ENCODE data around the gene WNK2. TPM values are rescaled to one million over a fixed set of nuclear protein-coding genes. Genes with fewer than 3 reads are reported as not detected.

The WNK2 gene
- total and polyA plus RNA-seq, 4 donors: 29.2 to 124 (median 69.5) TPM

GRCh38 chr9:93198117-93198837 lies 14.3 kb downstream of the WNK2 start:
- 87% methylated on average over 8 of the region's 10 CpGs for WGBS (ENCODE audit: insufficient coverage)
- Histone ChIP-seq H3K36me3 (ENCODE audit: control insufficient read depth, insufficient read depth, low read length) (peaks cover 12% of the 10 kb centered on the region), H3K4me1 (ENCODE audit: control insufficient read depth, insufficient read depth, low read length) (peaks cover 60% of the 10 kb centered on the region), H3K9me3 (ENCODE audit: control insufficient read depth, insufficient read depth, low read length) (no peaks in the 10 kb centered on the region), H3K4me3 (ENCODE audit: low read depth, low read length) (no peak overlapping the region), H3K27me3 (ENCODE audit: control insufficient read depth, insufficient read depth, low read length) (no peaks in the 10 kb centered on the region), H3K27ac (ENCODE audit: low read depth, low read length) (no peak overlapping the region)
- no peak for DNase-seq (ENCODE audit: low read depth in 4 of 6, low spot score in 6 of 6)

GRCh38 chr9:93198838-93199625 lies 15.1 kb downstream of the WNK2 start:
- Histone ChIP-seq H3K9me3 (ENCODE audit: control insufficient read depth, insufficient read depth, low read length) (no peaks in the 10 kb centered on the region), H3K27me3 (ENCODE audit: control insufficient read depth, insufficient read depth, low read length) (no peaks in the 10 kb centered on the region), H3K4me3 (ENCODE audit: low read depth, low read length) (no peak overlapping the region), H3K27ac (ENCODE audit: low read depth, low read length) (no peak overlapping the region), H3K4me1 (ENCODE audit: control insufficient read depth, insufficient read depth, low read length) (peaks cover 65% of the 10 kb centered on the region), H3K36me3 (ENCODE audit: control insufficient read depth, insufficient read depth, low read length) (peaks cover 11% of the 10 kb centered on the region)
- 94% methylated on average over 15 of the region's 16 CpGs for WGBS (ENCODE audit: insufficient coverage)
- no peak for DNase-seq (ENCODE audit: low read depth in 4 of 6, low spot score in 6 of 6)

- DNase-seq (ENCODE audit: low read depth in 4 of 6, low spot score in 6 of 6): no peak
- 88% methylated on average over 9 of the region's 9 CpGs for WGBS (ENCODE audit: insufficient coverage)
- H3K4me1 ChIP-seq (ENCODE audit: control insufficient read depth, insufficient read depth, low read length): peaks cover 79% of the 10 kb centered on the region
- H3K9me3 ChIP-seq (ENCODE audit: control insufficient read depth, insufficient read depth, low read length): no peaks in the 10 kb centered on the region
- peaks cover 11% of the 10 kb centered on the region for H3K36me3 ChIP-seq (ENCODE audit: control insufficient read depth, insufficient read depth, low read length)
- peaks cover 2% of the 10 kb centered on the region for H3K27me3 ChIP-seq (ENCODE audit: control insufficient read depth, insufficient read depth, low read length)
- H3K27ac ChIP-seq (ENCODE audit: low read depth, low read length): no peak overlapping the region
- H3K4me3 ChIP-seq (ENCODE audit: low read depth, low read length): no peak overlapping the region
Measured at GRCh38 chr9:93200449-93200742, 16.5 kb downstream of the WNK2 start.

- Histone ChIP-seq H3K36me3 (ENCODE audit: control insufficient read depth, insufficient read depth, low read length) (peaks cover 11% of the 10 kb centered on the region), H3K4me3 (ENCODE audit: low read depth, low read length) (no peak overlapping the region), H3K27me3 (ENCODE audit: control insufficient read depth, insufficient read depth, low read length) (peaks cover 2% of the 10 kb centered on the region), H3K9me3 (ENCODE audit: control insufficient read depth, insufficient read depth, low read length) (no peaks in the 10 kb centered on the region), H3K4me1 (ENCODE audit: control insufficient read depth, insufficient read depth, low read length) (peaks cover 84% of the 10 kb centered on the region), H3K27ac (ENCODE audit: low read depth, low read length) (peak overlapping the region; percentile 40)
- DNase-seq (ENCODE audit: low read depth in 4 of 6, low spot score in 6 of 6): peak in 2 of 6 donors; percentile 30 to 37
- 59% methylated on average over 5 of the region's 5 CpGs for WGBS (ENCODE audit: insufficient coverage)
Measured at GRCh38 chr9:93200989-93201334, 17.0 kb downstream of the WNK2 start.

GRCh38 chr9:93203026-93203717 lies 19.2 kb downstream of the WNK2 start:
- peak overlapping the region; percentile 45 for H3K27ac ChIP-seq (ENCODE audit: low read depth, low read length)
- peaks cover 14% of the 10 kb centered on the region for H3K36me3 ChIP-seq (ENCODE audit: control insufficient read depth, insufficient read depth, low read length)
- no peak overlapping the region for H3K4me3 ChIP-seq (ENCODE audit: low read depth, low read length)
- no peaks in the 10 kb centered on the region for H3K9me3 ChIP-seq (ENCODE audit: control insufficient read depth, insufficient read depth, low read length)
- WGBS (ENCODE audit: insufficient coverage): 60% methylated on average over 11 of the region's 11 CpGs
- H3K4me1 ChIP-seq (ENCODE audit: control insufficient read depth, insufficient read depth, low read length): peaks cover 99% of the 10 kb centered on the region
- DNase-seq (ENCODE audit: low read depth in 4 of 6, low spot score in 6 of 6): no peak
- H3K27me3 ChIP-seq (ENCODE audit: control insufficient read depth, insufficient read depth, low read length): peaks cover 2% of the 10 kb centered on the region

- H3K27ac ChIP-seq (ENCODE audit: low read depth, low read length): peak overlapping the region; percentile 45
- no peak overlapping the region for H3K4me3 ChIP-seq (ENCODE audit: low read depth, low read length)
- H3K27me3 ChIP-seq (ENCODE audit: control insufficient read depth, insufficient read depth, low read length): peaks cover 2% of the 10 kb centered on the region
- H3K36me3 ChIP-seq (ENCODE audit: control insufficient read depth, insufficient read depth, low read length): peaks cover 10% of the 10 kb centered on the region
- DNase-seq (ENCODE audit: low read depth in 4 of 6, low spot score in 6 of 6): peak in 1 of 6 donors; percentile 33
- no peaks in the 10 kb centered on the region for H3K9me3 ChIP-seq (ENCODE audit: control insufficient read depth, insufficient read depth, low read length)
- WGBS (ENCODE audit: insufficient coverage): 78% methylated on average over 15 of the region's 15 CpGs
- H3K4me1 ChIP-seq (ENCODE audit: control insufficient read depth, insufficient read depth, low read length): peaks cover 99% of the 10 kb centered on the region
Measured at GRCh38 chr9:93203718-93204469, 20.0 kb downstream of the WNK2 start.

GRCh38 chr9:93204470-93205043 lies 20.6 kb downstream of the WNK2 start:
- H3K27me3 ChIP-seq (ENCODE audit: control insufficient read depth, insufficient read depth, low read length): peaks cover 2% of the 10 kb centered on the region
- peaks cover 14% of the 10 kb centered on the region for H3K36me3 ChIP-seq (ENCODE audit: control insufficient read depth, insufficient read depth, low read length)
- WGBS (ENCODE audit: insufficient coverage): 79% methylated on average over 4 of the region's 4 CpGs
- no peaks in the 10 kb centered on the region for H3K9me3 ChIP-seq (ENCODE audit: control insufficient read depth, insufficient read depth, low read length)
- H3K4me3 ChIP-seq (ENCODE audit: low read depth, low read length): no peak overlapping the region
- no peak for DNase-seq (ENCODE audit: low read depth in 4 of 6, low spot score in 6 of 6)
- peak overlapping the region; percentile 87 for H3K27ac ChIP-seq (ENCODE audit: low read depth, low read length)
- H3K4me1 ChIP-seq (ENCODE audit: control insufficient read depth, insufficient read depth, low read length): peaks cover 100% of the 10 kb centered on the region

GRCh38 chr9:93205045-93205768 lies 21.3 kb downstream of the WNK2 start:
- H3K27ac ChIP-seq (ENCODE audit: low read depth, low read length): peak overlapping the region; percentile 87

More at GRCh38 chr9:93205045-93205768, 21.3 kb downstream of the WNK2 start:
- H3K36me3 ChIP-seq (ENCODE audit: control insufficient read depth, insufficient read depth, low read length): peaks cover 17% of the 10 kb centered on the region
- 7% methylated on average over 12 of the region's 14 CpGs for WGBS (ENCODE audit: insufficient coverage)
- peaks cover 2% of the 10 kb centered on the region for H3K27me3 ChIP-seq (ENCODE audit: control insufficient read depth, insufficient read depth, low read length)
- no peak overlapping the region for H3K4me3 ChIP-seq (ENCODE audit: low read depth, low read length)
- H3K9me3 ChIP-seq (ENCODE audit: control insufficient read depth, insufficient read depth, low read length): no peaks in the 10 kb centered on the region
- peak in 3 of 6 donors; percentile 66 to 88 (median 84) for DNase-seq (ENCODE audit: low read depth in 4 of 6, low spot score in 6 of 6)
- peaks cover 100% of the 10 kb centered on the region for H3K4me1 ChIP-seq (ENCODE audit: control insufficient read depth, insufficient read depth, low read length)

All from spinal cord (tissue), 10 donors.